Astrocyte (in vitro differentiated cells and primary cell): ENCODE measurements around the gene PIBF1.

Experiments used
- CTCF ChIP-seq: IDR thresholded peaks from 2 replicates; pipeline ENCODE4 v1.5.1; 2011; ENCODE audit warnings: low read depth, mild to moderate bottlenecking, inconsistent platforms, low read length, moderate library complexity; ENCODE audit not compliant: insufficient read depth
- EZH2 ChIP-seq: IDR thresholded peaks from 2 replicates; pipeline ENCODE4 v1.6.1; 2012; ENCODE audit warnings: mild to moderate bottlenecking, low read length, inconsistent platforms; ENCODE audit not compliant: insufficient read depth

GRCh38 chr13:73054712-73055111 lies 272.8 kb downstream of the PIBF1 start:
- TF ChIP-seq CTCF (no peak), EZH2 (no peak)
